ENCODE results near the gene TRPC6. TPM values are rescaled to one million over a fixed set of nuclear protein-coding genes. Genes with fewer than 3 reads are reported as not detected.
"Not testable (repeated sequence)": the region's sequence is repeated elsewhere in the genome, so short reads cannot be mapped to it uniquely, and the experiment has no call there.

TRPC6 gene
- total RNA-seq, 1 donor from 2014 or later, result 5.6 TPM

DNA sequence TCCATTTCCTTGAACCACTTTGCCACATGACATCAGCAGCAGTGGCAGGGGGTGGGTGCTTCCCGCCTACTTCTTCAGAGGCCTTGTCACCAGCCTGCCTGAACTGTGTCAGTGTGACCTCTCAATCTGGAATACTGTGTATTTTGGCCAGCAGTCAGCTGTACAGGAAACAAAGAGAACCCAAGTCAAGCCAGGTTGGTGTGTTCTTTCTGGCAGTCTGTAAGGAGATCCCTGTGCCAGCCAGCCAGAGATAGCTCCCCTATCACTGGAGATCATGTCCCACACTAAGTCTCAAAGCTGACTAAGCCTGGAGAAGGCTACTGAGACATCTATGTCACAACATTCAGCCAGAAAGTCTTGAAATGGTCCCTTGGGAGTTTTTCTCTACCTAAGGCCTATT, 142.1 kb downstream of the TRPC6 start:
- Histone ChIP-seq H3K36me3 (no peaks in the 10 kb centered on the region), H3K4me1 (peaks cover 46% of the 10 kb centered on the region), H3K27me3 (no peaks in the 10 kb centered on the region), H3K27ac (peak overlapping the region; percentile 1), H3K4me3 (no peak overlapping the region), H3K9me3 (no peaks in the 10 kb centered on the region)
- TF ChIP-seq POLR2A (IDR thresholded peaks at IDR 0.05) (no peak), POLR2AphosphoS5 (IDR thresholded peaks at IDR 0.05; ENCODE audit: insufficient read depth in 1 of 2, low read depth in 1 of 2) (no peak)
- TF ChIP-seq, protein P1, sequence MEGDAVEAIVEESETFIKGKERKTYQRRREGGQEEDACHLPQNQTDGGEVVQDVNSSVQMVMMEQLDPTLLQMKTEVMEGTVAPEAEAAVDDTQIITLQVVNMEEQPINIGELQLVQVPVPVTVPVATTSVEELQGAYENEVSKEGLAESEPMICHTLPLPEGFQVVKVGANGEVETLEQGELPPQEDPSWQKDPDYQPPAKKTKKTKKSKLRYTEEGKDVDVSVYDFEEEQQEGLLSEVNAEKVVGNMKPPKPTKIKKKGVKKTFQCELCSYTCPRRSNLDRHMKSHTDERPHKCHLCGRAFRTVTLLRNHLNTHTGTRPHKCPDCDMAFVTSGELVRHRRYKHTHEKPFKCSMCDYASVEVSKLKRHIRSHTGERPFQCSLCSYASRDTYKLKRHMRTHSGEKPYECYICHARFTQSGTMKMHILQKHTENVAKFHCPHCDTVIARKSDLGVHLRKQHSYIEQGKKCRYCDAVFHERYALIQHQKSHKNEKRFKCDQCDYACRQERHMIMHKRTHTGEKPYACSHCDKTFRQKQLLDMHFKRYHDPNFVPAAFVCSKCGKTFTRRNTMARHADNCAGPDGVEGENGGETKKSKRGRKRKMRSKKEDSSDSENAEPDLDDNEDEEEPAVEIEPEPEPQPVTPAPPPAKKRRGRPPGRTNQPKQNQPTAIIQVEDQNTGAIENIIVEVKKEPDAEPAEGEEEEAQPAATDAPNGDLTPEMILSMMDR (IDR thresholded peaks at IDR 0.05), result no peak
- no peak for DNase-seq (ENCODE audit: extremely low spot score in 2 of 2)
- intact Hi-C loops (cut with DNase I), result no loop called here

DNA sequence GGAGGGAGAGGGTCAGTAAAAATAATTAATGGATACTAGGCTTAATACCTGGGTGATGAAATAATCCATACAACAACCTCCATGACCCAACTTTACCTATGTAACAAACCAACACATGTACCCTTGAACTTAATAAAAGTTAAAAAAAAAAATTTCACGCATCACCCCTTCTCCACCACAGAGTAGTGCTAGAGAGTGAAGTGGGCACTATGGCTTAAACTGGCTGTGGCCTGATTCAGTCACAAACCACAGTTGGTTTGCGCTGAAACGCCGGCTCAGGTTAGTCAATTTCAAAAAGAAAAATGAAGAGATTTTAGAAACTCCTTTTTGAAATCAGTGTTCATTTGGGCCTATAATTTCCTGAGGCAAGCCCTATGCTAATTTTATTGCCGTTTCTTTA, 144.3 kb downstream of the TRPC6 start:
- Histone ChIP-seq H3K4me1 (peaks cover 43% of the 10 kb centered on the region), H3K36me3 (no peaks in the 10 kb centered on the region), H3K27me3 (no peaks in the 10 kb centered on the region), H3K4me3 (no peak overlapping the region), H3K9me3 (no peaks in the 10 kb centered on the region), H3K27ac (no peak overlapping the region)
- DNase-seq (ENCODE audit: extremely low spot score in 2 of 2), result no peak
- TF ChIP-seq, protein P1 (IDR thresholded peaks at IDR 0.05), result no peak
- TF ChIP-seq POLR2AphosphoS5 (IDR thresholded peaks at IDR 0.05; ENCODE audit: insufficient read depth in 1 of 2, low read depth in 1 of 2) (no peak), POLR2A (IDR thresholded peaks at IDR 0.05) (no peak)
- intact Hi-C loops (cut with DNase I), result no loop called here

DNA sequence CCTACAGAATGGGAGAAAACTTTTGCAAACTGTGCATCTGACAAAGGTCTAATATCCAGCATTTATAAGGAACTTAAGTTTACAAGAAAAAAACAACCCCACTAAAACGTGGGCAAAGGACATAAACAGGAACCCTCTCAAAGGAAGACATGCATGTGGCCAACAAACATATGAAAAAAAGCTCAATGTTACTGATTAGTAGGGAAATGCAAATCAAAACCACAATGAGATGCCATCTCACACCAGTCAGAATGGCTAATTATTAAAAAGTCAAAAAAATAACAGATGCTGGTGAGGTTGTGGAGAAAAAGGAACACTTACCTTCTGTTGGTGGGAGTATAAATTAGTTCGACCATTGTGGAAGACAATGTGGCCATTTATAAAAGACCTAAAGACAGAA, 145.1 kb downstream of the TRPC6 start:
- H3K4me1 ChIP-seq, result peaks cover 41% of the 10 kb centered on the region
- H3K4me3 ChIP-seq; H3K36me3 ChIP-seq; H3K27me3 ChIP-seq; H3K27ac ChIP-seq; DNase-seq (ENCODE audit: extremely low spot score in 2 of 2); intact Hi-C loops (cut with DNase I); H3K9me3 ChIP-seq: not testable (repeated sequence)

DNA sequence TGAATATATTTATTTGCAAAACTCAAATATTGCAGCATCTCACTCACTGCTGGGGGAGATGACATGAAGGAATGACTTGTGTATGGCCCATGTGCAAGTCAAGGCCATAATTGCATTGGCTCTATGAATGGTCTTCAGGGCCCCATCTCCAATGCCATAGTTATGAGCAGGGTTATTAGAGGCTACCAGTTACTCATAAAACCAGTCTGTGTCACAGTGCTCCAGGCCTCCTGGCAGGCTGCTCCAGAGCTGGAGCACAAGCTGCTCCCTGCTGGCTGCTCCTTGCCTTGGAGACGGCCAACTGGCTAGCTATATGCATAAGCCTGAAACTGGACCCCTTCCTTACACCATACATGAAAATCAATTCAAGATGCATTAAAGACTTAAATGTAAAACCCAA, 145.7 kb downstream of the TRPC6 start:
- Histone ChIP-seq H3K4me3 (no peak overlapping the region), H3K9me3 (no peaks in the 10 kb centered on the region), H3K27ac (no peak overlapping the region), H3K27me3 (no peaks in the 10 kb centered on the region), H3K4me1 (peaks cover 36% of the 10 kb centered on the region), H3K36me3 (no peaks in the 10 kb centered on the region)
- intact Hi-C loops (cut with DNase I), result no loop called here
- TF ChIP-seq POLR2AphosphoS5 (IDR thresholded peaks at IDR 0.05; ENCODE audit: insufficient read depth in 1 of 2, low read depth in 1 of 2) (no peak), POLR2A (IDR thresholded peaks at IDR 0.05) (no peak)
- TF ChIP-seq, protein P1 (IDR thresholded peaks at IDR 0.05), result no peak
- DNase-seq (ENCODE audit: extremely low spot score in 2 of 2), result no peak

DNA sequence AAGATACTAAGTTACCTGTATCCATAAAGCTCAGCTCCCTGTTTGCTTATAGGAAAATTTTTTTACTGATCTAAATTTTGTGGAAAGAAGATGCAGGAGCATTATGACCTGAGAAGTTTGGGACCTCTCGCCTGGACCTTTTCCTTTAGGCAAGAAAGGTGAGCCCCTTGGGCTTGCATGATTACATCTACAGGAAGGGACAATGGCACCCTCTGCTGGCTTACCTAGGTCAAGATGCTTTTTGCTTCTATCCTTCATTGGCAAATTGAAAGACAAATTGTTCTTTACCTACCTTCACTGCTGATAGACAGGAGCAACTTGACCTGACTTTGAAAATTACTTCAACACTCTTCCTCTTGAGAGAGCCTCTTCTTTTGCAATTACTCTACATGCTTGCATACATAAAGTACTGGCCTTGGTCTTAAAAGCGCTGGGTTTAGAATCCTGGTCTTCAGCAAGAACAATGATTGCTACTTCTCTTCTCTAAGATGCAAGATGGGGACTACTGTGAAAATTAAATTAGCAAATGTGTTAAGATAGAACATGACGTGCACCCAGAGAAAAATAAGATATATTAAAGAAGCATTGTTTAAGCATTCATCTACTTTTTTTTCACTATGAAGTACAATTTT, 147.2 kb downstream of the TRPC6 start:
- intact Hi-C loops (cut with DNase I), result no loop called here

More for the DNA sequence above, 147.2 kb downstream of the TRPC6 start:
- TF ChIP-seq, protein P1 (IDR thresholded peaks at IDR 0.05), result peak in 2 of 3 experiments; percentile 44 to 62
- TF ChIP-seq POLR2A (IDR thresholded peaks at IDR 0.05), result no peak
- Histone ChIP-seq H3K27ac (peak overlapping the region; percentile 15), H3K4me1 (peaks cover 26% of the 10 kb centered on the region), H3K4me3 (no peak overlapping the region), H3K27me3 (no peaks in the 10 kb centered on the region), H3K9me3 (no peaks in the 10 kb centered on the region), H3K36me3 (no peaks in the 10 kb centered on the region)
- DNase-seq (ENCODE audit: extremely low spot score in 2 of 2), result no peak

All from vagina (tissue), 2 donors.